ENCODE data around the gene GALNT10. TPM values are rescaled to one million over a fixed set of nuclear protein-coding genes. Genes with fewer than 3 reads are reported as not detected.
"Not testable (repeated sequence)": the region's sequence is repeated elsewhere in the genome, so short reads cannot be mapped to it uniquely, and the experiment has no call there.

Gene GALNT10
- total RNA-seq, 1 donor from 2014 or later = 4.8 TPM

- no peak overlapping the region for H3K4me3 Mint-ChIP-seq (ENCODE audit: unreplicated experiment)
- H3K9me3 Mint-ChIP-seq (ENCODE audit: unreplicated experiment) = no peaks in the 10 kb centered on the region
- TF ChIP-seq, protein P1, sequence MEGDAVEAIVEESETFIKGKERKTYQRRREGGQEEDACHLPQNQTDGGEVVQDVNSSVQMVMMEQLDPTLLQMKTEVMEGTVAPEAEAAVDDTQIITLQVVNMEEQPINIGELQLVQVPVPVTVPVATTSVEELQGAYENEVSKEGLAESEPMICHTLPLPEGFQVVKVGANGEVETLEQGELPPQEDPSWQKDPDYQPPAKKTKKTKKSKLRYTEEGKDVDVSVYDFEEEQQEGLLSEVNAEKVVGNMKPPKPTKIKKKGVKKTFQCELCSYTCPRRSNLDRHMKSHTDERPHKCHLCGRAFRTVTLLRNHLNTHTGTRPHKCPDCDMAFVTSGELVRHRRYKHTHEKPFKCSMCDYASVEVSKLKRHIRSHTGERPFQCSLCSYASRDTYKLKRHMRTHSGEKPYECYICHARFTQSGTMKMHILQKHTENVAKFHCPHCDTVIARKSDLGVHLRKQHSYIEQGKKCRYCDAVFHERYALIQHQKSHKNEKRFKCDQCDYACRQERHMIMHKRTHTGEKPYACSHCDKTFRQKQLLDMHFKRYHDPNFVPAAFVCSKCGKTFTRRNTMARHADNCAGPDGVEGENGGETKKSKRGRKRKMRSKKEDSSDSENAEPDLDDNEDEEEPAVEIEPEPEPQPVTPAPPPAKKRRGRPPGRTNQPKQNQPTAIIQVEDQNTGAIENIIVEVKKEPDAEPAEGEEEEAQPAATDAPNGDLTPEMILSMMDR (IDR thresholded peaks at IDR 0.05; ENCODE audit: partially characterized antibody, unreplicated experiment) = no peak
- DNase-seq = no peak
- H3K27me3 Mint-ChIP-seq (ENCODE audit: unreplicated experiment) = no peaks in the 10 kb centered on the region
- H3K4me1 Mint-ChIP-seq (ENCODE audit: low read depth, unreplicated experiment) = peaks cover 14% of the 10 kb centered on the region
- H3K27ac Mint-ChIP-seq (ENCODE audit: unreplicated experiment) = no peak overlapping the region
- peaks cover 4% of the 10 kb centered on the region for H3K36me3 Mint-ChIP-seq (ENCODE audit: unreplicated experiment)
Measured at GRCh38 chr5:154146409-154146808, 44.1 kb upstream of the GALNT10 start.

DNA sequence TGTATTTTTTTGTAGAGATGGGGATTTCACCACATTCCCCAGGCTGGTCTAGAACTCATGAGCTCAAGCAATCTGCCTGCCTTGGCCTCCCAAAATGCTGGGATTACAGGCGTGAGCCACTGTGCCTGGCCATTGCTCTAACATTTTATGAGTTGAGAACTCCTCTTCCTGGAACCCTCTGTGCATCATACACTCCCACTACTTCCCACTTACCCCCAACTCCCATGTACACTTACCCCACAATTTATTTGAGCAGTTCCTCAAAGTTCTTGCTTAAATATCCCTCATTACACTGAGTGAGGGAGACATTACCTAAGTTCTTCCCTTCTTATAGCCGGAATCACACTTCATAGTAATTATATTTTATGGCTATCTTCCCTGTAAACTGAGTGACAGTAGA is 42.9 kb upstream of the GALNT10 start:
- no peak overlapping the region for H3K27ac Mint-ChIP-seq (ENCODE audit: unreplicated experiment)
- no peak overlapping the region for H3K4me3 Mint-ChIP-seq (ENCODE audit: unreplicated experiment)
- peaks cover 1% of the 10 kb centered on the region for H3K9me3 Mint-ChIP-seq (ENCODE audit: unreplicated experiment)
- H3K36me3 Mint-ChIP-seq (ENCODE audit: unreplicated experiment) = peaks cover 4% of the 10 kb centered on the region
- no peaks in the 10 kb centered on the region for H3K27me3 Mint-ChIP-seq (ENCODE audit: unreplicated experiment)
- H3K4me1 Mint-ChIP-seq (ENCODE audit: low read depth, unreplicated experiment) = peaks cover 14% of the 10 kb centered on the region
- no peak for DNase-seq
- TF ChIP-seq, protein P1 (IDR thresholded peaks at IDR 0.05; ENCODE audit: partially characterized antibody, unreplicated experiment) = no peak

- not testable (repeated sequence) for H3K27me3 Mint-ChIP-seq (ENCODE audit: unreplicated experiment); DNase-seq
- H3K27ac Mint-ChIP-seq (ENCODE audit: unreplicated experiment) = peak overlapping the region; percentile 92
Measured at GRCh38 chr5:154150471-154150870, 40.1 kb upstream of the GALNT10 start.

GRCh38 chr5:154157483-154158378 is 32.8 kb upstream of the GALNT10 start:
- Mint-ChIP-seq H3K27me3 (ENCODE audit: unreplicated experiment) (peaks cover 5% of the 10 kb centered on the region), H3K36me3 (ENCODE audit: unreplicated experiment) (no peaks in the 10 kb centered on the region), H3K9me3 (ENCODE audit: unreplicated experiment) (peaks cover 3% of the 10 kb centered on the region), H3K4me1 (ENCODE audit: low read depth, unreplicated experiment) (peaks cover 14% of the 10 kb centered on the region), H3K27ac (ENCODE audit: unreplicated experiment) (no peak overlapping the region), H3K4me3 (ENCODE audit: unreplicated experiment) (no peak overlapping the region)
- TF ChIP-seq, protein P1 (IDR thresholded peaks at IDR 0.05; ENCODE audit: partially characterized antibody, unreplicated experiment) = peak; percentile 67
- no peak for DNase-seq

More at GRCh38 chr5:154150471-154150870, 40.1 kb upstream of the GALNT10 start:
- not testable (repeated sequence) for H3K36me3 Mint-ChIP-seq (ENCODE audit: unreplicated experiment); H3K4me3 Mint-ChIP-seq (ENCODE audit: unreplicated experiment); H3K9me3 Mint-ChIP-seq (ENCODE audit: unreplicated experiment)
- H3K4me1 Mint-ChIP-seq (ENCODE audit: low read depth, unreplicated experiment) = peaks cover 14% of the 10 kb centered on the region

GRCh38 chr5:154158379-154158737 is 32.2 kb upstream of the GALNT10 start:
- Mint-ChIP-seq H3K27me3 (ENCODE audit: unreplicated experiment) (peaks cover 5% of the 10 kb centered on the region), H3K36me3 (ENCODE audit: unreplicated experiment) (no peaks in the 10 kb centered on the region), H3K9me3 (ENCODE audit: unreplicated experiment) (peaks cover 6% of the 10 kb centered on the region), H3K27ac (ENCODE audit: unreplicated experiment) (no peak overlapping the region), H3K4me1 (ENCODE audit: low read depth, unreplicated experiment) (peaks cover 19% of the 10 kb centered on the region), H3K4me3 (ENCODE audit: unreplicated experiment) (no peak overlapping the region)
- DNase-seq = no peak
- TF ChIP-seq, protein P1 (IDR thresholded peaks at IDR 0.05; ENCODE audit: partially characterized antibody, unreplicated experiment) = no peak
